ENCODE results near the gene NDRG2.

The NDRG2 gene

GRCh38 chr14:20982646-20983369, 42.1 kb downstream of the NDRG2 start:
- no peaks in the 10 kb centered on the region for H3K4me1 ChIP-seq (ENCODE audit: insufficient read depth, low read length)
- H3K27me3 ChIP-seq (ENCODE audit: insufficient read depth, low read length): peaks cover 5% of the 10 kb centered on the region; the same call in 1 of the 2 replicates
- H3K9ac ChIP-seq (ENCODE audit: low read depth, low read length): no peak overlapping the region
- H3K36me3 ChIP-seq (ENCODE audit: insufficient read depth, low read length): no peaks in the 10 kb centered on the region
- H3K9me3 ChIP-seq (ENCODE audit: insufficient read depth, low read depth, low read length): no peaks in the 10 kb centered on the region
- no peak overlapping the region for H3K4me3 ChIP-seq (ENCODE audit: low read length)
- no peak overlapping the region for H3K27ac ChIP-seq (ENCODE audit: low read depth, low read length)
- 92% methylated on average over 2 of the region's 2 CpGs for WGBS

DNA sequence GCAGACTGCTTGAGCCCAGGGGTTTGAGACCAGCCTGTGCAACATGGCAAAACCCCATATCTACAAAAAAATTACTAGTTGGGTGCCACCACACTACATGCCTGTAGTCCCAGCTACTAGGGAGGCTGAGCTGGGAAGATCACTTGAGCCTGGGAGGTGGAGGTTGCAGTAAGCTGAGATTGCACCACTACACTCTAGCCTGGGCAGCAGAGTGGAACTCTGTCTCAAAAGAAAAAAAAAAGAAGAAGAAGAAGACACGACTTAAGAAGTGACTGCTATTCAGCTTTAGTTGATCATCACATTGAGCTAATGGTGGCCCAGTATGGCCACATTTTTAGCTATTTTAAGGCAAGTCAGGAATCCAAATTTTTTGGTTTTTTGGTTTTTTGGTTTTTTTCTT, 44.0 kb downstream of the NDRG2 start:
- Histone ChIP-seq H3K36me3 (ENCODE audit: insufficient read depth, low read length) (no peaks in the 10 kb centered on the region), H3K27me3 (ENCODE audit: insufficient read depth, low read length) (peaks cover 5% of the 10 kb centered on the region; the same call in 1 of the 2 replicates), H3K27ac (ENCODE audit: low read depth, low read length) (no peak overlapping the region), H3K9ac (ENCODE audit: low read depth, low read length) (no peak overlapping the region), H3K9me3 (ENCODE audit: insufficient read depth, low read depth, low read length) (no peaks in the 10 kb centered on the region), H3K4me1 (ENCODE audit: insufficient read depth, low read length) (no peaks in the 10 kb centered on the region), H3K4me3 (ENCODE audit: low read length) (no peak overlapping the region)
- WGBS: 91% methylated on average over 1 of the region's 1 CpG

DNA sequence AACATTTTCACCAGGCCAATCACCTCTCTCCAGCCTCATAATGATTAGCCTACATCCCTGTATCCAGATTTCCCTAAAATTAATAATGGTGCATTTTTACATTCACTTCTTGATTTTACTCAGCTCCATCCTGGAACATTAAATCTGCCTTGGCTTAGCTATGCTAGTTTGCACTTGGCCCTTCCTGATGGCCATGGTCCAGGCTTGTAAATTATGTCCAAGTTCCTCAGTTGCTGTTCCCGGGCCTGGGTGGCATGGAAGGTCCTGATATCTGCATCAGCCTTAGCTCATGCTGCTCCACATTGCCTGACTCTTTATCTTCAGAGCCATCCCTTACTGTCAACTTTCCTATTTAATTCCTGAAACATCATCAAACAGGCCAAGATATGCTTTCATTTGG, 46.2 kb downstream of the NDRG2 start:
- WGBS: 81% methylated on average over 1 of the region's 1 CpG
- Histone ChIP-seq H3K36me3 (ENCODE audit: insufficient read depth, low read length) (no peaks in the 10 kb centered on the region), H3K4me1 (ENCODE audit: insufficient read depth, low read length) (no peaks in the 10 kb centered on the region), H3K9ac (ENCODE audit: low read depth, low read length) (no peak overlapping the region), H3K27me3 (ENCODE audit: insufficient read depth, low read length) (peaks cover 5% of the 10 kb centered on the region; the same call in 1 of the 2 replicates), H3K27ac (ENCODE audit: low read depth, low read length) (no peak overlapping the region), H3K9me3 (ENCODE audit: insufficient read depth, low read depth, low read length) (no peaks in the 10 kb centered on the region), H3K4me3 (ENCODE audit: low read length) (no peak overlapping the region)

DNA sequence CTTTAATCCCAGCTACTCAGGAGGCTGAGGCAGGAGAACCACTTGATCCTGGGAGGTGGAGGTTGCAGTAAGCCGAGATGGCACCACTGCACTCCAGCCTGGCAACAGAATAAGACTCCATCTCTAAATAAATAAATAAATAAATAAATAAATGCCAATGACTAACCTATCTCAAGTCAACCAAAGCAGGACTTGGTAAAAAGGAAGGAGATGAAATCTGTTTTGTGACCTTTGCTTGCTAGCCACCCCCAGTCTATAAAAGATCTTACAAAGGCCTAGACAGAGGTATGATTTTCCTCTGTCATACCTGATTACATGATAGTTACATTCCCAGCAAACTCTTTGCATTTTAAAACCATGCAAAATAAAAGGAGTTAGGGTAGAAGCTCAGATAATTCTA, 48.6 kb downstream of the NDRG2 start:
- no CpG with 5 or more reads among the region's 1 CpG for WGBS
- H3K4me3 ChIP-seq (ENCODE audit: low read length): no peak overlapping the region
- H3K4me1 ChIP-seq (ENCODE audit: insufficient read depth, low read length): peaks cover 6% of the 10 kb centered on the region; the same call in 1 of the 2 replicates
- H3K27ac ChIP-seq (ENCODE audit: low read depth, low read length): no peak overlapping the region
- peaks cover 5% of the 10 kb centered on the region; the same call in 1 of the 2 replicates for H3K27me3 ChIP-seq (ENCODE audit: insufficient read depth, low read length)
- H3K9me3 ChIP-seq (ENCODE audit: insufficient read depth, low read depth, low read length): no peaks in the 10 kb centered on the region
- no peak overlapping the region for H3K9ac ChIP-seq (ENCODE audit: low read depth, low read length)
- H3K36me3 ChIP-seq (ENCODE audit: insufficient read depth, low read length): no peaks in the 10 kb centered on the region

GRCh38 chr14:20973501-20973900, 51.4 kb downstream of the NDRG2 start:
- 98% methylated on average over 3 of the region's 3 CpGs for WGBS
- no peak overlapping the region for H3K9ac ChIP-seq (ENCODE audit: low read depth, low read length)
- H3K36me3 ChIP-seq (ENCODE audit: insufficient read depth, low read length): no peaks in the 10 kb centered on the region
- H3K4me1 ChIP-seq (ENCODE audit: insufficient read depth, low read length): peaks cover 6% of the 10 kb centered on the region; the same call in 1 of the 2 replicates
- no peaks in the 10 kb centered on the region for H3K9me3 ChIP-seq (ENCODE audit: insufficient read depth, low read depth, low read length)
- no peak overlapping the region for H3K4me3 ChIP-seq (ENCODE audit: low read length)
- no peak overlapping the region for H3K27ac ChIP-seq (ENCODE audit: low read depth, low read length)
- H3K27me3 ChIP-seq (ENCODE audit: insufficient read depth, low read length): peaks cover 5% of the 10 kb centered on the region; the same call in 1 of the 2 replicates

GRCh38 chr14:20971705-20972021, 53.2 kb downstream of the NDRG2 start:
- Histone ChIP-seq H3K27me3 (ENCODE audit: insufficient read depth, low read length) (peaks cover 20% of the 10 kb centered on the region; the same call in 1 of the 2 replicates), H3K27ac (ENCODE audit: low read depth, low read length) (no peak overlapping the region), H3K36me3 (ENCODE audit: insufficient read depth, low read length) (no peaks in the 10 kb centered on the region), H3K9ac (ENCODE audit: low read depth, low read length) (no peak overlapping the region), H3K4me1 (ENCODE audit: insufficient read depth, low read length) (peaks cover 6% of the 10 kb centered on the region; the same call in 1 of the 2 replicates), H3K4me3 (ENCODE audit: low read length) (peak overlapping the region; percentile 74), H3K9me3 (ENCODE audit: insufficient read depth, low read depth, low read length) (no peaks in the 10 kb centered on the region)
- WGBS: 19% methylated on average over 8 of the region's 8 CpGs

- Histone ChIP-seq H3K27ac (ENCODE audit: low read depth, low read length) (peak overlapping the region; percentile 42; the same call in 1 of the 2 replicates), H3K4me1 (ENCODE audit: insufficient read depth, low read length) (peaks cover 6% of the 10 kb centered on the region; the same call in 1 of the 2 replicates), H3K27me3 (ENCODE audit: insufficient read depth, low read length) (peaks cover 20% of the 10 kb centered on the region; the same call in 1 of the 2 replicates), H3K9ac (ENCODE audit: low read depth, low read length) (peak overlapping the region; percentile 82), H3K36me3 (ENCODE audit: insufficient read depth, low read length) (no peaks in the 10 kb centered on the region), H3K4me3 (ENCODE audit: low read length) (peak overlapping the region; percentile 74), H3K9me3 (ENCODE audit: insufficient read depth, low read depth, low read length) (no peaks in the 10 kb centered on the region)
- WGBS: under 1% methylated on average over 47 of the region's 47 CpGs
These were observed 53.7 kb downstream of the NDRG2 start for GRCh38 chr14:20970983-20971704.

DNA sequence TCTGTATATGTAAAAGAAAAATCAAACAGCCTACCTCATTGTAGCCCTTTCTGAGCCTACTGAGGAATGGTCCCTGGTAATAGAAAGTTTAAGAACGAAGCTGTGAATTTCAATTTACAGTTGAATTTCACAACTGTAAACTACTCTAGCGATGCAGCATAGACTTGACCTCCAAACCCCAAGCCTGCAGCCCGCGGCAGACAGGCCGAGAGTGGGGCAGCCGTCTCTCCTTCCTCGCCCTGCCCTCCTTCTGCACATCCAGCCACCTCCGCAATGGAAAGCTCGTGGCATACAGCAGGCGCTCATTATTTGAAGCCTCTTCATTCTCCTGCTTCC, 54.2 kb downstream of the NDRG2 start:
- Histone ChIP-seq H3K9ac (ENCODE audit: low read depth, low read length) (peak overlapping the region; percentile 82; the same call in 1 of the 2 replicates), H3K27ac (ENCODE audit: low read depth, low read length) (no peak overlapping the region), H3K9me3 (ENCODE audit: insufficient read depth, low read depth, low read length) (no peaks in the 10 kb centered on the region), H3K4me1 (ENCODE audit: insufficient read depth, low read length) (peaks cover 6% of the 10 kb centered on the region; the same call in 1 of the 2 replicates), H3K36me3 (ENCODE audit: insufficient read depth, low read length) (no peaks in the 10 kb centered on the region), H3K27me3 (ENCODE audit: insufficient read depth, low read length) (peaks cover 20% of the 10 kb centered on the region; the same call in 1 of the 2 replicates), H3K4me3 (ENCODE audit: low read length) (peak overlapping the region; percentile 74)
- WGBS: 50% methylated on average over 10 of the region's 10 CpGs

GRCh38 chr14:20969336-20969735, 55.5 kb downstream of the NDRG2 start:
- Histone ChIP-seq H3K9ac (ENCODE audit: low read depth, low read length) (no peak overlapping the region), H3K27ac (ENCODE audit: low read depth, low read length) (no peak overlapping the region), H3K36me3 (ENCODE audit: insufficient read depth, low read length) (no peaks in the 10 kb centered on the region), H3K4me3 (ENCODE audit: low read length) (no peak overlapping the region), H3K4me1 (ENCODE audit: insufficient read depth, low read length) (peaks cover 6% of the 10 kb centered on the region; the same call in 1 of the 2 replicates), H3K27me3 (ENCODE audit: insufficient read depth, low read length) (peaks cover 20% of the 10 kb centered on the region; the same call in 1 of the 2 replicates), H3K9me3 (ENCODE audit: insufficient read depth, low read depth, low read length) (no peaks in the 10 kb centered on the region)
- 94% methylated on average over 3 of the region's 3 CpGs for WGBS
